Activated T-cell treated with anti-CD3 and anti-CD28 coated beads for 4 hours (primary cell): ENCODE results near the gene ZNF740.

Experiments used
- DNase-seq: peaks from one replicate; pipeline ENCODE4 v3.0.0-alpha.2; 2020

ZNF740 gene

GRCh38 chr12:53227836-53228235 lies 47.3 kb downstream of the ZNF740 start:
- DNase-seq = no peak

- DNase-seq = no peak
These were observed 48.9 kb downstream of the ZNF740 start for GRCh38 chr12:53229454-53229853.

- no peak for DNase-seq
These were observed 49.8 kb downstream of the ZNF740 start for GRCh38 chr12:53230108-53230845.

- no peak for DNase-seq
These were observed 51.1 kb downstream of the ZNF740 start for GRCh38 chr12:53231671-53231920.

GRCh38 chr12:53231921-53232645 lies 51.6 kb downstream of the ZNF740 start, which contains the start of gene RARG:
Gene RARG, minus strand, starts transcription at chr12:53232209. Its CDS starts 4,664 bp downstream, at chr12:53227545.
- DNase-seq = peak; percentile 79

- DNase-seq = no peak
These were observed 52.3 kb downstream of the ZNF740 start for GRCh38 chr12:53232646-53233461.

GRCh38 chr12:53233671-53234121 lies 53.2 kb downstream of the ZNF740 start:
- no peak for DNase-seq

GRCh38 chr12:53234271-53234914 lies 53.9 kb downstream of the ZNF740 start:
- DNase-seq = no peak

GRCh38 chr12:53235164-53235563 lies 54.6 kb downstream of the ZNF740 start:
- no peak for DNase-seq

- no peak for DNase-seq
These were observed 55.4 kb downstream of the ZNF740 start for GRCh38 chr12:53235742-53236442.

GRCh38 chr12:53236443-53237111 lies 56.1 kb downstream of the ZNF740 start:
- no peak for DNase-seq

- no peak for DNase-seq
These were observed 59.2 kb downstream of the ZNF740 start for GRCh38 chr12:53239643-53240258.

- no peak for DNase-seq
These were observed 61.3 kb downstream of the ZNF740 start for GRCh38 chr12:53241623-53242412.

GRCh38 chr12:53244337-53244736 lies 63.8 kb downstream of the ZNF740 start:
- no peak for DNase-seq
